RWPE1 (cell line): ENCODE data around the gene ZNF648.

ENCODE experiments used
- CTCF ChIA-PET: fragments of 350-600 bp; sonication (Branson Sonifier 250); formaldehyde crosslinking; extraction: SDS; loops from one replicate; lab custom pipeline; 2021; lab: Yijun Ruan, JAX
- POLR2A ChIA-PET: fragments of 400-600 bp; formaldehyde crosslinking; extraction: SDS; loops from one replicate; lab custom pipeline; 2020; ENCODE audit warnings: antibody characterized with exemption; ENCODE audit not compliant: low non-redundant PET; lab: Yijun Ruan, JAX
- DNase-seq: peaks from one replicate; pipeline ENCODE4 v3.0.0; 2012; ENCODE audit warnings: low spot score
- H3K27ac ChIP-seq: fragments of 450-650 bp; 2 replicates; pipeline ENCODE4 v1.5.1; 2017
- TF ChIP-seq, protein P1 (sequence below): fragments of 450-650 bp; conservative IDR thresholded peaks from 2 replicates; pipeline ENCODE4 v1.5.1; 2017; ENCODE audit warnings: low read depth, mild to moderate bottlenecking

The ZNF648 gene

DNA sequence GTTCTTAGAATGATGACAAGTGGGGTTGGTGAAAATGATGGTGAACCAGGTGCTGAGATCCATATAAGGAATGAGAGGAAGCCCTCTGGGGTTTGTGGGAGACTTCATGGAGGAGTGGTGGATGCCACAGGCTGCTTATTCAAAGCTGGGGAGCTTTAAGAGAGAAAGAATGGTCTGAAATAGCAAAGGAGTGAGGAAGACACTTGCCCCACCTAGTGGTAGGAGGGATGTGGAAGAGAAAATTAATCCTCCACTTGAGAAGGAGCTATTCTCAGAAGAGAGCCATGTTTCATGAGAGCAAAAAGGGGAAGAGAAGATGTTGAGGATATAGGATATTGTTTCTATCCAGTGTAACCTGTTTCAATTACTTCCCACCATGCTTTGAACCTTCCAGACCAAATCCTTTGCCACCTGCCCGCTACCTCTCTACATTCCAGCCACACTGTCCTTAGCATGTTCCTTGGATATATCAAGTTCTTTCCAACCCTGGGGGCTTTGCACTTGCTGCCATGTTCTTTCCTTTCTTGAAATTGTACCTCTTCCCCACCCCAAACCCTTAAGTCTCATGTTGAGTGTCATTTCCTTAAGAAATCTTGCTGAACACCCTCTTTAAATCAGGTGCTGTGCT, 19.6 kb upstream of the ZNF648 start:
- TF ChIP-seq, protein P1, sequence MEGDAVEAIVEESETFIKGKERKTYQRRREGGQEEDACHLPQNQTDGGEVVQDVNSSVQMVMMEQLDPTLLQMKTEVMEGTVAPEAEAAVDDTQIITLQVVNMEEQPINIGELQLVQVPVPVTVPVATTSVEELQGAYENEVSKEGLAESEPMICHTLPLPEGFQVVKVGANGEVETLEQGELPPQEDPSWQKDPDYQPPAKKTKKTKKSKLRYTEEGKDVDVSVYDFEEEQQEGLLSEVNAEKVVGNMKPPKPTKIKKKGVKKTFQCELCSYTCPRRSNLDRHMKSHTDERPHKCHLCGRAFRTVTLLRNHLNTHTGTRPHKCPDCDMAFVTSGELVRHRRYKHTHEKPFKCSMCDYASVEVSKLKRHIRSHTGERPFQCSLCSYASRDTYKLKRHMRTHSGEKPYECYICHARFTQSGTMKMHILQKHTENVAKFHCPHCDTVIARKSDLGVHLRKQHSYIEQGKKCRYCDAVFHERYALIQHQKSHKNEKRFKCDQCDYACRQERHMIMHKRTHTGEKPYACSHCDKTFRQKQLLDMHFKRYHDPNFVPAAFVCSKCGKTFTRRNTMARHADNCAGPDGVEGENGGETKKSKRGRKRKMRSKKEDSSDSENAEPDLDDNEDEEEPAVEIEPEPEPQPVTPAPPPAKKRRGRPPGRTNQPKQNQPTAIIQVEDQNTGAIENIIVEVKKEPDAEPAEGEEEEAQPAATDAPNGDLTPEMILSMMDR: peak; percentile 63
- POLR2A ChIA-PET: no interaction called here
- H3K27ac ChIP-seq: no peak overlapping the region
- peak; percentile 36 for DNase-seq
- CTCF ChIA-PET: interaction anchor here (0.6 to 1.5 kb wide), 14 partner anchors 9 to 703 kb away, joined by 3 to 13 read pairs (median 3); partner anchors contain the start of gene GLUL

DNA sequence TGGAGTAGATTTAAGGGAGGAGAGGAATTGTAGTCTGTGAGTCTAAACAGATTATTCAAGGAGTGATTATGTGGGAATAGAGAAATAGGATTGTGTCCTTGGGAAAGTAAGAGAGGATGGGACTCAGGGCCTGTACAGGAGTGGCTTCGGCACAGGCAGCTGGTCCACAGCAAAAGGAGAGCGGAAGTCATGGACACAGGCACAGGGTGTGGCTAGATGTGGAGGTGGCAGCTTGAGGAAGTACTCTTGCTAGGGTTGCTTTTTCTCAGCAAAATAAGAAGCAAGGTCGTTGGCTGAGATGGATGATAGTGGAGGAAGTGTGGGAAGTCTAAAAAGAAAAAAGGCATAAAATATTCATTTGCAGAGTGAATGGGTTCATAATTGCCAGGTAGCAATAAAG, 18.5 kb upstream of the ZNF648 start:
- POLR2A ChIA-PET: no interaction called here
- TF ChIP-seq, protein P1: no peak
- H3K27ac ChIP-seq: no peak overlapping the region
- CTCF ChIA-PET: interaction anchor here (0.6 to 1.8 kb wide), 4 partner anchors 11 to 892 kb away, joined by 3 to 13 read pairs (median 8); no protein-coding TSS in a partner anchor
- DNase-seq: no peak

DNA sequence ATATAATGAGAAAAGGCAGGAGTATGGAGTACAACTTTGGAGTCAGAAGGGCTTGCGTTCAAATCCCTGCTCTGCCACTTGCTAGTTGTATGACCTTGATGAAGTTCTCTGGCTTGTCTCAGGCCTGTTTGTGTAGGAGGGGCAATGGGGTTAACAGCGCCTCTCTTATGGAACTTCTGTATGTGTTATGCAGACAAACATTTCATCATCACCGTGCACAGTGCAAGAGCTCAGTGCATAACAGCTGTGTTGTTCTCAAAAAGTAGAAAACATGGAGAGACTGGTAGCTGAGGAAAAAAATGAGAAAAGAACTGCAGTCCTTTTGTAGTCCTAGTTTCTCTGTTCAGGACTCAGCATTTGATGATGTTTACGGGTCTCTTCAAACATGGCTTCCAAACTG, 10.4 kb upstream of the ZNF648 start:
- no peak for DNase-seq
- TF ChIP-seq, protein P1: no peak
- POLR2A ChIA-PET: no interaction called here
- CTCF ChIA-PET: interaction anchor here (0.6 to 0.8 kb wide), 3 partner anchors 9 to 208 kb away, joined by 3 to 4 read pairs (median 3); no protein-coding TSS in a partner anchor
- H3K27ac ChIP-seq: no peak overlapping the region

DNA sequence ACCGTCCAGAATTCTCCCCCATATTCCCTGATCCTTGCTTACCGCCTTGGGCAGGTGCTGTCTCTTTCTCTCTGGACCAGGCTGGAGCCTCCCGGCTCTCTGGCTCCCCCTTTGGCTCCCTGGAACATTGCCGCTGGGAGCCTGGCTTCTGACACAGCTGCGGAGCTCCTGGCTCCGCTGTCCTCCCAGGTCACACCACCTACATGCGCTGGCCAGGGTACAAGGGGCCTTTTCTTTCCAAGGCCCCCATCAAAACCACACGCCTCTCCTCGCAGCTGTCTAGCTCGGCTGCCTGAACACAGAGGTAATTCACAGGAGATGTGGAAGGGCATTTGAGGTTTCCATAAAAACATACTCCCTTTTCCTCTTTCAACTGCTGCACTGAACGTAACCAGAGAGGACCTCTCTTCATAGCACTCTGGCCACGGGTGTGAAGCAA, 7.5 kb upstream of the ZNF648 start:
- peak; percentile 83 for DNase-seq
- TF ChIP-seq, protein P1: peak; percentile 67
- no peak overlapping the region for H3K27ac ChIP-seq
- CTCF ChIA-PET: interaction anchor here (0.6 to 1.4 kb wide), 13 partner anchors 10 to 854 kb away, joined by 3 to 7 read pairs (median 3); no protein-coding TSS in a partner anchor
- POLR2A ChIA-PET: no interaction called here

DNA sequence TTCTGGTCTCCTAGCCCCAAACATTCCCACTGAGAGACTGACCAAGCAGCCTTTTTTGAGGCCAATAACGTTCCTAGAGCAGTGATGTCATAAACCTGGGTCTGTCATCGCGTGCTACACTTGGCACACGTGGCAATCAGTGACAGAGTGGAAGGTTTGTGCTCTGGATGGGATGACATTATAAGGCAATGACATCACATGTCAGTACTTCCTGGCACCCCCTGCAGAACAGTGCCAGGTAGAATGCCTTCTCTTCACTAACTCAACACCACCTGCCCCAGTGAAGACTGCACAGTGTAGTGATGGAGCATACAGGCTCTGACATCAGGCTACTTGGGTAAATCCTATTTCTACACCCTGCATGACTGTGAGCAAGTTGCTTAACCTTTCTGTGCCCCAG, 5.4 kb upstream of the ZNF648 start:
- CTCF ChIA-PET: no interaction called here
- no peak for DNase-seq
- H3K27ac ChIP-seq: no peak overlapping the region
- POLR2A ChIA-PET: no interaction called here
- TF ChIP-seq, protein P1: no peak

DNA sequence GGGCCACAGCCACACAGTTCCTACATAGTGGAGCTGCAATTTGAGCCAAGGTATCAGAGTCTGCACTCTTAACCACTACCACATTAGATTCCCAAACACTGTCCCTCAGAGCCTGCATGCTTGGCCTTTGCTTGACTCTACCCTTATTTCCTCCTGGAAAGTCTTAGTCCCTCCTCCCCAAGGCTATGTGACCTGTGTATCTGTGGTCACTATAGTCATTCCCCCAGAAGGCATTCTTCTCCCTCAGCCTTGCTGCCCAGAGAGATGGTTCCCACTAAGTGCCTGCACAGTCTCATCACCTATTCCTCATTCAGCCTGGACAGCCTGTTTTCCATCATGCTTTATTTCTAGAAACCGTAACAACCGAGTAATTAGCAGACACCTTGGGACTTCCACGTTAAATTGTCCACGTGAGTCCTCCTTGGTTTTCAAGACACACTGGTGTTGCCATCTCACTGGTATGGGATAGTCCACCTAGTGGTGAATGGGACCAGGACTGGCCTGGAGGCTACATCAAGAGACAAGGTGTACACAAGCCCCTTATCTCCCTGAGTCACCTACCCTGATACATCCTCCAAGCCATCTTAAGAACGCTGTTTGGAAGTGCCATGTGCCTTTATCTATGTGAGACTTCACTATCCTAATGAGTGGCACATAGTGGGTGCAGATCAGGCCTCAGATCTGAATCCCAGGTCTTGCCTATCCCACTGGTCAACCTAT, 3.8 kb upstream of the ZNF648 start:
- TF ChIP-seq, protein P1: no peak
- ChIA-PET POLR2A (no interaction called here), CTCF (no interaction called here)
- DNase-seq: no peak
- H3K27ac ChIP-seq: no peak overlapping the region
